Activated CD8-positive, alpha-beta memory T cell treated with anti-CD3 and anti-CD28 coated beads for 48 hours (primary cell): Measurements from ENCODE around the gene HMGN2.

Source experiments
- DNase-seq, 3 experiments: peaks; one replicate each; pipeline ENCODE4 v3.0.0-alpha.2; 2020; ENCODE audit warnings: low read depth in 2 of 3, low spot score in 2 of 3

The HMGN2 gene

GRCh38 chr1:26472320-26472900 is at the start of gene HMGN2:
Gene HMGN2 (plus strand): TSS chr1:26472440. CDS start chr1:26472613, 173 bp downstream.
- DNase-seq, result peak; percentile 72 to 84 (median 83)

DNA sequence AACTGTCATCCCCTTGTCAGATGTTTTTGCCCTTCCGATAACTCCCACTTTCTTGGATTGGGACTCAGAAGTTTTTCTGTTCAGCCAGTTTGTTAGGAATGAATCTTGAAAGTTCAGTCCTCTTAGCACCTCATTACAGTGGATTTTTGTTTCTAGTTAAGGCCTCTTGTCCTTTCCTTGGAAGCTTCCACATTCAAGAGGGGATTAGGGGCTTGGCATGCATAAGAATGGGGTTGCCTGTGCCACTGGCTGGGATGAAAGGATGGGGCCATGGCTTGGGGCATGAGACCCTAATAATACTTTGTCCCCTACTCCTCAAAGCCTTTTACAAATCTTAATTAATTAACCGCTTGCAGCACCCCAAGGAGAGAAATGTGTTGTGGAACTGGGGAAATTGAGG is 42.5 kb upstream of the HMGN2 start:
- no peak for DNase-seq

GRCh38 chr1:26431979-26432695 is 40.1 kb upstream of the HMGN2 start, which contains the start of gene DHDDS:
Gene DHDDS (plus strand): TSS chr1:26432321. CDS start chr1:26432946, 625 bp downstream.
- peak; percentile 96 to 97 (median 97) for DNase-seq

DNA sequence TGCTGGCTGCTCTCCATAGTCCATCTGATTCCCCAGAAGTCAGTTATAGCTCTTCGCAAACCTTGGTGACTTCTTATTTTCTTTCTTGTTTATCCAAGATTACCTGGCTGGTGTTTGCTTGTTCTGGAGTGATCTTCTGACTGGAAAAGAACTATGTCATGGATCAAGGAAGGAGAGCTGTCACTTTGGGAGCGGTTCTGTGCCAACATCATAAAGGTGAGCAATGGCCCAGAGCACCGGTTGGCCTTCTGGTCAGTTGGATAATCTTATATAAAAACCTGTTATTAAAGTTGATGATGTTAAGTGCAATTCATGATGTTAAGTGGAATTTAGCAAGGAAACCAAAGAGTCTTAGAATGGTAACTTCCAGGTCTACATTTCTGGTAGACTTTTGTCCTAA is 39.4 kb upstream of the HMGN2 start:
- no peak for DNase-seq

DNA sequence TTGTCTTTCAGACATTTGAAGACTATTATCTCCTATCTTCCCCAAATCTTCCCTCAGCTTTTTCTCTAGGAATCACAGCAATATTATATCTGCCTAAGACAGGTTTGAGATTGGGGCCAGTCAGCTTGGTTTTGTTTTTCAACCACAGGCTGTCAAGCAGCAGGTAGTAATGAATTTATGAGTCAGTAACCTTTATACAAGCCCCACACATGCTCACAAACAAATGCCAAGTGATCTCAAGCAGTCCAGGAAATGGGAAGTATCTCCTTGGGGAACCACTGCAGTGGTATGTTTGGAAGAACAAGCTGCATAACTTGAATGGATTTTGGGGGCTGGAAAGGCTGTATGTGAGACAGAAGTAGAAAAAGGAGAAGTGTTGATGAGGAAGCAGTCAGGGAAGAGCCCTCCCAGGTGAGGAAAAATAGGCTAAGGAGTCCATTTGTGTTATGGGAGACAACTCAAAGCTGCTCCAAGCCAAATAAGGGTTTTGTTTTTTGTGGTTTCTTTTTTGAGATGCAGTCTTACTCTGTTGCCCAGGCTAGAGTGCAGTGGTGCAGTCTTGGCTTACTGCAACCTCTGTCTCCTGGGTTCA is 38.0 kb upstream of the HMGN2 start:
- no peak for DNase-seq

DNA sequence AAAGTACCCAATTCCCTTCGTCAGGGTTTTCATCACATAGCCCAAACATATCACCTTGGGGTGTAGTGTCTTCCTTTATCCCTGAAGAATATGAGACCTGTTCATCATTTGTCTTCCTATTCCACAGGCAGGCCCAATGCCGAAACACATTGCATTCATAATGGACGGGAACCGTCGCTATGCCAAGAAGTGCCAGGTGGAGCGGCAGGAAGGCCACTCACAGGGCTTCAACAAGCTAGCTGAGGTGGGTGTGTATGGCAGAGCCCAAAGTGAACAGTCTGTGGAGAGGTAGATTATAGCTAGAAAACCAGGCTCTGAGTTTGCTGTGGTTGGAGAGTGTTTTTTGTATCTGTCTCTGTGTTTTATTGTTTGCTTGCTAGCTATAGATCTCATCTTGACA is 34.2 kb upstream of the HMGN2 start:
- no peak for DNase-seq

- no peak for DNase-seq
Observed at GRCh38 chr1:26440259-26440658, 32.0 kb upstream of the HMGN2 start.

DNA sequence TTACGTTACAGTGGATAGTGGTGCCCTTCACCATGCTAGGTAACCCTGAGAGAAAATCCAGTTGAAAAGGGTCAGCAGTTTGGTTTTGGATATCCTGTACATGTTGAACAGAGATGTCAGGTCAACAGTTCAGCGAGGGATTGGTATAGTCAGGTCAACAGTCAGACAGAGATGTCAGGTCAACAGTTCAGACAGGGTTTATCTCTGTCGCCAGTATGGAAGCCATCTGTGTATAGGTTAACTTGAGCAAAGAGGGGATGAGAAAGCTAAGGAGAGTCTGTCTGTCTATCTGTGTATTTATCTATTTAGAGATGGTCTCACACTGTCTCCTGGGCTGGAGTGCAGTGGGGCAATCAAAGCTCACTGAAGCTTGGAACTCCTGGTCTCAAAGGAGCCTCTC is 22.4 kb upstream of the HMGN2 start:
- no peak for DNase-seq

DNA sequence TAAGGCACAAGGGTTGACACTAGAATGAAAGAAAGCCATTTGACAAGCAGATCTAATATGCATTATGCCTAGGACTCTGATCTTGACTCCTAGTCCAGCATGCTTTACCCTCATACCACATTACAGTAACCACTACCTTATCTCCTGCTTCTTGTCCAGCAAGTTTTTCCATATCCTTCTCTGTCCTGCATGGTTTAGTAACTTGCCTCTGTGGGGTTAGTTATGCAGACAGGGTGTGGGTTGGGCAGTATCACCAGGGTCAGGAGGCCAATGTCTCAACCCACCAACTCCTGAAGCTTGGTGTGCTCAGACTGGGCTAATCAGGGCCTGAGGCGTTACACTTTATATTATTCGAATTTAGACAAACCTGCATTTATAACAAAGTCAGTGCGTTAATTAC is 21.3 kb upstream of the HMGN2 start:
- DNase-seq, result no peak

DNA sequence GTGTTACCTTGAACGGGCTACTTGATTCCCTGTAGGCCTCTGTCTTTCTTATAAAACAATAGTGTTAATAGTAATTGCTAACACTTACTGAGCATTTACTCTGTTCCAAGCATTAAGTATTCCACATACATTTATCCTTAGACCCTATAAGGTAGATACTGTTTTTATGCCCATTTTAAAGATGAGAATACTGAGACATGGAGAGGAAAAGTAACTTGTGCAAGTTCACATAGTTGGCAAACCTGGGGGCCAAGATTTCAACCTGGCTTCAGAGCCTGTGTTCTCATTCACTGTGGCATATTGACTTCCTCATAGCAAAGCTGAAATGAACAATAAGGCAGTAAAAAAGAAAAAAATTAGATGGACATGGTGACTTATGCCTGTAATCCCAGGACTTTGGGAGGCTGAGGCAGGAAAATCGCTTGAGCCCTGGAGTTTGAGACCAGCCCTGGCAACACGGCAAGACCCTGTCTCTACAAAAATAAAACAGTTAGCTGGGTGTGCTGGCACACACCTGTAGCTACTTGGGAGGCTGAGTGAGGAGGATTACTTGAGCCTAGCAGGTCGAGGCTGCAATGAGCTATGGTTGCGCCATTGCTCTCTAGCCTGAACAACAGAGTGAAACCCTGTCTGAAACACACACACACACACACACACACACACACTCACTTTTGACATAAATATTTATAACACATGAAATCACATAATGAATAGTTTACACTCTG is 19.6 kb upstream of the HMGN2 start:
- DNase-seq, result no peak

DNA sequence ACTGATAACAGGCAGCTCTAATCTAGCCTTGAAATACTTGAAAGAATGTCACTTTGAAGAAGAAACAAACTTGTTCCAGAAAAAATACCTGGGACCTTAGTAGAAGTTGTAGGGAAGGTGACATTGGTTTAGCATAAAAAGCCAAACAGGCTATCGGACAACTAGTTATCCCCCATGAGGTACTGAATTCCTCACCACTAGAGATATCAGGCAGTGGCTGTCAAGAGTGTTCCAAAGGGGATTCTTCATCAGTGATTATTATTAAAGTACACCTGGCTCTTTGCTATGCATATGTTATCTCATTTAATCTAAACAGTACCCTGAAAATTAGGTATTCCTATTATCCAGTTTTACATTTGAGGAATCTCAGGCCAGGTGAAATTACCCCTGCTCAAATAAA is 13.1 kb upstream of the HMGN2 start:
- no peak for DNase-seq

DNA sequence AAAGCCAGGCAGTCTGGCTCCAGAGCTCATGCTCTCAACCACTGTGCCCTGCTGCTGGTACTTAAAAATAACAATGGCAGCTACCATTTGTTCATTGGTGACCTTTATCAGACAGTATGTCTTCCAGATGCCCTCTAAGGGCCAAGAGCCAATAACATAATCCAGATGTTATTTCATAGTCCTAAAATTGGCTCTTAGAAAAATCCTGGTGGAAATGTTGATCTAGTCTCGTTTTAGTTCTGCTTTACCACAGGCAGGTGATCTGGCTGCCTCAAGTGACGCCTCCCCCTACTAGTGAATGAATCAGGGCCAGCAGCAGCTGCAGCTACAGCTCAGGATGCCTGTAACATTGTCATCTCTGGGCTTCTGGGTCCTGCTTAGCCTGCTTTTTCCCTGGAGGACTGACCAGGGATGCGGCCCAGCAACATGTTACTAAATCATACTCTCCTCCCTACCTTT is 12.6 kb upstream of the HMGN2 start:
- no peak for DNase-seq

DNA sequence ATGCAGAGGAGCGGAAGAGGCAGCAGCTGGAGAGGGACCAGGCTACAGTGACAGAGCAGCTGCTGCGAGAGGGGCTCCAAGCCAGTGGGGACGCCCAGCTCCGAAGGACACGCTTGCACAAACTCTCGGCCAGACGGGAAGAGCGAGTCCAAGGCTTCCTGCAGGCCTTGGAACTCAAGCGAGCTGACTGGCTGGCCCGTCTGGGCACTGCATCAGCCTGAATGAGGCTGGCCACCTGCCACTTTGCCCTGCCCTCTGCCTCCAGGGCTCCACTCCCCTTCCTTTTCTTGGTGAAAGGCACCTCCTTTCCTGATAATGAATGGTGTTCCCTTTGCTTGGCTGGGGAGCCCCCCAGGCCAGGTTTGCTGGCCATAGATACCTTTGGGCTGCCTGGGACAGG is 3.3 kb upstream of the HMGN2 start:
- DNase-seq, result no peak

- DNase-seq, result no peak
Observed at GRCh38 chr1:26469558-26469957, 2.7 kb upstream of the HMGN2 start.

- DNase-seq, result no peak
Observed at GRCh38 chr1:26470878-26471497, 1.3 kb upstream of the HMGN2 start.

GRCh38 chr1:26471498-26472319 is 531 bp upstream of the HMGN2 start:
- DNase-seq, result peak in 1 of 3 experiments; percentile 31

GRCh38 chr1:26472901-26473845 is 933 bp downstream of the HMGN2 start:
- DNase-seq, result peak; percentile 89 to 94 (median 93)

DNA sequence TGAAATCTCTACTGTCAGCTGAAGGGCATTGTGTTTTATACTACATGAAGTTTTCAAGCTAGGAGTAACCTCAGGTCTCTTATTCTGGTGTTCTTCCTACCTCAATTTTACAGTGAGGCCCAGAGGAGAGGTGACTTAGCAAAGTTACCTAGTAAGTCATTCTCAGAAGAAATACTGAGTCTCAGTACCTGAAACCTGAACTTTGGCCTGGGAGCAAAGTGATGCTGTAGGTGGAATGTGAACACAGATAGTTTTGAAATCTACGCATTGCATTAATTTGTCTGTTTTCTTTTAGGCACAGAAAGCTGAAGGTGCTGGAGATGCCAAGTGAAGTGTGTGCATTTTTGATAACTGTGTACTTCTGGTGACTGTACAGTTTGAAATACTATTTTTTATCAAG is 2.6 kb downstream of the HMGN2 start:
- DNase-seq, result no peak

DNA sequence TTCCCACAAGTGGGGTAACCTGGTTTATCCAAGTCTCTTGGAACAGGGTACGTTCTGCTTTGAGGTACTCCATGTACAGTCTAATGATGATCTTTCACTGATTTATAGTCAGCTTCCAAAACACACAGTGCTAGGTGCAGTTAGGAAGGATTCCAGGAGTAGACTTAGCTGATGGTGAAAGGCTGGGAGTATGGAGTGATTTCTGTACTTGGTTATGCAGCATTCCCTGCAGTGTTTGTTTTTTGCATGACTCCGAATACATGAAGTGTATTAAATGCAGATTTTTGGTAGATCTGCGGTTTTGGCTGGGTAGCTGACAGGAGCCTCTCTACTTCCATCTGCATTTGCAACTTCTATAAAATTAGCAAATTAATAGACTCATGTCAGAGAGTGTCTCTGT is 3.7 kb downstream of the HMGN2 start:
- no peak for DNase-seq
